22Rv1 (cell line): ENCODE measurements around the gene C16orf54.

ENCODE experiments used
- ZFX ChIP-seq: fragments of 450-650 bp; IDR thresholded peaks from 2 replicates; pipeline ENCODE4 v1.6.1; 2017; ENCODE audit warnings: antibody characterized with exemption, borderline replicate concordance
- TF ChIP-seq, protein P1 (sequence below): fragments of 450-650 bp; IDR thresholded peaks from 2 replicates; pipeline ENCODE4 v1.5.1; 2017; ENCODE audit warnings: mild to moderate bottlenecking

DNA sequence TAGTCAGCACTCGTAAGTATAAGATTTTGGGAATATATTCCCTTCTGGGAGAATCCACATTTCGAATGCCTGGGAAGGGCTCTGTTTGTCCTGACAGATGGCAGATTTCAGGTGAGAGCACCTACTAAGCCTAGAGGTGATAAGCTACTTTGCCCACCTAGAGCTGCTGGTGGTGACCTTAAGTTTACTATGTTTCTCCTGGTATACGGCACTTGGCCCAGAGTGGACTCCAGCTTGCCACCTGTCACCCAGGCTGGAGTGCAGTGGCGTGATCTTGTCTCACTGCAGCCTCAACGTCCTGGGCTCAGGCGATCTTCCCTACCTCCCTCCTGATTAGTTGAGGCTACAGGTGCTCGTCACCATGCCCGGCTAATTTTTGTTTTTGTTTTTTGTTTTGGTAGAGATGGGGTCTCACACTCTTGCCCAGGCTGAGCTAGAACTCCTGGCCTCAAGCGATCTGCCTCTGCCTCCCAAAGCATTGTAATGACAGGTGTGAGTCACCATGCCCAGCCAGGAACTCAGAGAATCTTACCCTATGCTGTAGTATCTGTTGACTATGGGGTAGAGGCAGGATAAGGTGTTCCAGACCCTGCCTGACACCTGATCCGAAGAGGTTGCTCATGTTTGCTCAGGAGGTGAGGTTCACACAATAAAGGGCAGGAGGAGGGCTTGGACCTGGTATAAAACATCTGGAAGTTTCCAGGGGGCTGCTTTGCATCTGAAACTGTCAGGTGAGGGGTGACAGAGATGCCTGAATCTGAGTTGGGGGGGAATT is 32.0 kb upstream of the C16orf54 start, which contains the start of gene ZG16:
- TF ChIP-seq, protein P1, sequence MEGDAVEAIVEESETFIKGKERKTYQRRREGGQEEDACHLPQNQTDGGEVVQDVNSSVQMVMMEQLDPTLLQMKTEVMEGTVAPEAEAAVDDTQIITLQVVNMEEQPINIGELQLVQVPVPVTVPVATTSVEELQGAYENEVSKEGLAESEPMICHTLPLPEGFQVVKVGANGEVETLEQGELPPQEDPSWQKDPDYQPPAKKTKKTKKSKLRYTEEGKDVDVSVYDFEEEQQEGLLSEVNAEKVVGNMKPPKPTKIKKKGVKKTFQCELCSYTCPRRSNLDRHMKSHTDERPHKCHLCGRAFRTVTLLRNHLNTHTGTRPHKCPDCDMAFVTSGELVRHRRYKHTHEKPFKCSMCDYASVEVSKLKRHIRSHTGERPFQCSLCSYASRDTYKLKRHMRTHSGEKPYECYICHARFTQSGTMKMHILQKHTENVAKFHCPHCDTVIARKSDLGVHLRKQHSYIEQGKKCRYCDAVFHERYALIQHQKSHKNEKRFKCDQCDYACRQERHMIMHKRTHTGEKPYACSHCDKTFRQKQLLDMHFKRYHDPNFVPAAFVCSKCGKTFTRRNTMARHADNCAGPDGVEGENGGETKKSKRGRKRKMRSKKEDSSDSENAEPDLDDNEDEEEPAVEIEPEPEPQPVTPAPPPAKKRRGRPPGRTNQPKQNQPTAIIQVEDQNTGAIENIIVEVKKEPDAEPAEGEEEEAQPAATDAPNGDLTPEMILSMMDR, result no peak
- TF ChIP-seq ZFX, result no peak
